NCI-H748 treated with DMSO at 0.1 percent for 48 hours (cell line): ENCODE results near the gene FAT1.
A peak's percentile ranks its signal among the peaks of the same experiment; 100 is the strongest.
"Not testable (repeated sequence)": the region's sequence is repeated elsewhere in the genome, so short reads cannot be mapped to it uniquely, and the experiment has no call there.

ENCODE experiments used
- DNase-seq: peaks from one replicate; lab custom pipeline; 2025; lab: John Stamatoyannopoulos, UW

The FAT1 gene

DNA sequence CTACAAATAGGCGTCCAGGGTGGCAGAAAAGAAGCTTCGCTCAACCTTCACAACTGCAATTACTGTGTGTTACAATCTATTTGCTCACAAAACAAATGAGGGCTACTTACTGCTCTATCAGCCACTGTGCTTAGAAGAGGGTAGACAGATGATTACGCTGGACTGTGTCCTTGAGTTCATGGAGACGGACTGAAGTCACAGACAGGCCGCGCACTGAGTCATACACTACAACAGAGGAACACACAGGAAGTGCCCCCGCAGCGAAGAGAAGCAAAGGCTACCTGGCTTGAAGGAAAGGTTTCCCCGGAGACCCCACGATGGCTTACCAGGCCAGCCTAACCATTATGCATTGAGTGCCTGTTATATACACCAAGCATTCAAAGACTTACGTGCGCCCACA is 25.6 kb downstream of the FAT1 start:
- no peak for DNase-seq

DNA sequence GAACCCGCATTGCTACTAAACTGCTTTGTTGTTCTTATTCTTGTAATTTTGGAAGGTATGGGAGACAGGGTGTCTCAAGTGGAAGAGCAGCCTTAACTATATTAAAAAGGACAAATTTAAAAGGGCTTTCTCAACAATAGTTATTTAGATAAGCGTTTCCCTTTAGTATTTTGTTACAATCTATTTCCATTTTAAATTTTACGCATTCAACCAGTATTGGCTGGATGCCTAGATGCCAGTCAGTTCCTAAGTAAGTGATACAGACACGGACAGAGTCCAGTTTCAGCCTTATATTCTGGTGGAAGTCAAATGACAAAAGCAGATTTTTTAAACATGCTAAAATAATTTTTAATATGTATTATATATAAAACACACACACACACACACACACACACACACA is 28.3 kb downstream of the FAT1 start:
- DNase-seq: no peak

DNA sequence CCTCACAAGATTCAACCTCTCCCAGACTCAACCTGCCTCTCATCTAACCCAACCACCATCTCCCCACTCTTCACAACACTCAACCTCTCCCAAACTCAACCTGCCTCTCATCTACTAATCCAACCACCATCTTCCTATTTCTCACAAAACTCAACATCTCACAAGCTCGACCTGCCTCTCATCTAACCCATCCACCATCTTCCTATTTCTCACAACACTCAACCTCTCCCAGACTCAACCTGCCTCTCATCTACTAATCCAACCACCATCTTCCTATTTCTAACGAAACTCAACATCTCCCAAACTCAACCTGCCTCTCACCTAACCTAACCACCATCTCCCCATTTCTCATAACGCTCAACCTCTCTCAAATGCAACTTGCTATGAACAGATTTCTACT is 29.8 kb downstream of the FAT1 start:
- DNase-seq: no peak

DNA sequence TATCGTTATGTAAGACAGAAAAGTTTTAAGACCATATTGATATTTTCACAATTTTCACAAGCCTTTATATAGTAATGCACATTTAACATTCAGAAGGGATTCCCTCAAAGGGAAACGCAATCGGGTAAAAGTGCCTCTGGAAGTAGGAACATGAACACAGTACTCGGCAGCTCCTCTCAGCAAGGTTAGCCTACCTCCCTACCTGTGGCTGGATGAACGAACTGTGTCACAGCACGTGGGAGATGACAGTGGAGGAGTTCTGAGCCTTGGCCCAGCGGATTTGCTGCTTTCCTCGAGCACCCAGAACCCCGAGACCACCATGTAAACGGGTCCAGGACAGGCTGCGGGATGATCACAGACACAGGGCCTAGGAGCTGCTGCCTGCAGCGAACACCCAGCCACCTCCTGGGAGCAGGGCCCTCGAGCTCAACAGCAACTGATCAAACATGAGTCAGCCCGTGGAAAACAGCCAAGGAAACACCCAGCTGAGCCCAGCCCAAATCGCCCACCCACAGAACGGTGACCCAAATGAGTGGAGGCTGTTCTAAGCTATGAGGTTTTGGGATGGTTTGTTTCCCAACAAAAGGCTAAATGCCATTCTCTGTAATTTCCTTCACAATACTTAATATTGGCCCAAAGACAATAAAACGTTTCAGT is 30.4 kb downstream of the FAT1 start:
- DNase-seq: no peak

DNA sequence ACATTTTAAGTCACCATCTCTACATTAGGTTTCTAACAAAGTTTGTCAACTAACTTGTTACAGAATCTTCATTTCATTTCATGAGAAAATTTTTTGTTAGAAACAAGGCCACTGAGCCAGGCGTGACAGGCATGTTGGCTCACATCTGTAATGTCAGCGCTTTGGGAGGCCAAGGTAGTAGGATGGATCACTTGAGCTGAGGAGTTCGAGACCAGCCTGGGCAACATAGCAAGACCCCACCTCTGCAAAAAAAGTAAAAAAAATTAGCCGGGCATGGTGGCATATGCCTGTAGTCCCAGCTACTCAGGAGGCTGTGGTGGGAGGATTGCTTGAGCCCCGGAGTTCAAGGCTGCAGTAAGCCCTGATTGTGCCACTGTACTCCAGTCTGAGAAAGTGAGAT is 32.3 kb downstream of the FAT1 start:
- DNase-seq: no peak

DNA sequence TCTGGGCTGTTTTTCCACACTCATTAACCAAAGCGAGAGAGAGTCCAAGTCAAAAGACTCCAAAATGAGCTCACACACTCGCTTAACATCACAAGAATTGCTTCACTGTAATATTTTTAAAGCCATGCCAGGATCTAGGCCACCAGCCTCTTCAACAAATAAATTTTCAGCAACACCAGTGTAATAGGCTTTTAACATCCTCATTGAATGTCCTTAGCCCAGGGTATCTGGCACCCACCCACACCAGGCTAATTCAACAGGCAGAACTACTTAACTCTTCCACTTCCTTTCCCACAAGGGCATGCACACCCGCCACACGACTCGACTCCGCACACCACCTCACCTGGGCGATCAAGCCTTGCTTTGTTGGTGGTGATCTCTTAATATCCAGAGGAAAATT is 34.2 kb downstream of the FAT1 start:
- no peak for DNase-seq

DNA sequence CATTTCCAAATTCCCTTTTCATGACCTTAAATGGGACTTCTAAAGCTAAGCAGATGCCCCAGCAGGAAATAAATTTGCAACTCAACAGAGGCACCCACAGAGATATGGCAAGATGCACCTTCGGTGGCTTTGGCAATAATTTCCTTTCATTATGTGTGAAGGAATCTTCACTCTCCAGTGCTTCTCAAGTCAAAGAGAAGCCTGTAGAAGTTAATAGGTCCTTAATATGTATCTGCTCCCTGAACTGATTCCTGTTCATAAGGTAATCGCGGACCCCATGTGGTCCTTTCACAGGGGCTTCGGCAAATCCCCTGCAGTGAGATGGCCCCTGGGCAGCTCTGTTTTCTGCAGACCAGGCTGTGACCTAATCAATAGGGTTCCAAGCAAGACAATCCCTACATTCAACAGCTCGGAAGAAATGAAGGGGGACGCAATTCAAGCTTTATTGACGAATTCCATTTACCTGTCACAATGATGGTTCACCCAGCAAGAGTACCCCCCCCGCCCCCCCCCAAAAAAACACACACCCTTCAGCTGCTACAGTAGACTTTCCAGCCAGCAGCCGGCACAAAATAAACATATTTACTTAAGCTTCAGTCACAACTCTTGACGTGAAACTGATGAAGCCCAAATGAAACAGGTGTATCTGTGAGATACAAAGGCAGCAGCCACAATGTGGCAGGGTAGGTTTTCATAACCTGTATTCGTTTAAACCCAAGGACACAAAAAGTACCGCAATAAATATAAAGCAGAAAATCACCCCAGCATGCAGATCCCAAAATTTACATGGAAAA is 35.3 kb downstream of the FAT1 start:
- DNase-seq: peak; percentile 13

DNA sequence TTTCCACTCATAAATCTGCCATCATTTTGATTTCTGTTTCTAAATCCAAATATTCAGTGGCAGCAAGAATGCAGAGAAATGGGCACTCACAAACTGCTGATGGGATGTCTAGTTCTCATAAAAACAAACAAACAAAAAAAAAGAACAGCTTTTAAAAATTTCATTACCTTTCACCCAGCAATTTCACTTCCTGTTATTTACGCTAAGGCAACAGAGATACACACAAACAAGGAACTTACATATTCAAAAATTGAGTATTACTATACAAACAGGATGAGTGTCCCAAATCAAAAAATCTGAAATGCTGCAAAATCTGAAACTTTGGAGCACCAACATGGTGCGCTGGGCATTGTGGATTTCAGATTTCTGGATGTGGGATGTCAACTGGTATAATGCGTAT is 36.4 kb downstream of the FAT1 start:
- DNase-seq: no peak

DNA sequence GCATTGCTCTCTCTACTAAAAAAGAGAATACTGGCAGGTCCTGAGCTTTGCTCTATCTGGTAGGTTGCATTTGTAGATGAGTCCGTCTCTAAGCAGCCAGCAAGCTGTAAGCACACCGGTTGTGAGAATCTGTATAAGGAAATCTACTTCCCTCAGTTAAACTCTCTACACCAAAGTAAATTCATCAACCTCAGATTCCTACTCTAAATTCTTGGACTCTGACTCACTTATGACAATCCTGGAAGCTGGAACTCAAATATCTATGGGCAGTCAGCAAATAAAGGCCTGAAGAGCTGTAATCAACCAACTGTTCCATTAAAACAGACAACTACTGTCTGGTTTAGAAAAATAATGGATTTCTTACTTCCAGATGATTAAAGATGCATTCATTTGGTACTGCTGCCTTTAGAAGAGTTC is 37.9 kb downstream of the FAT1 start:
- DNase-seq: no peak

DNA sequence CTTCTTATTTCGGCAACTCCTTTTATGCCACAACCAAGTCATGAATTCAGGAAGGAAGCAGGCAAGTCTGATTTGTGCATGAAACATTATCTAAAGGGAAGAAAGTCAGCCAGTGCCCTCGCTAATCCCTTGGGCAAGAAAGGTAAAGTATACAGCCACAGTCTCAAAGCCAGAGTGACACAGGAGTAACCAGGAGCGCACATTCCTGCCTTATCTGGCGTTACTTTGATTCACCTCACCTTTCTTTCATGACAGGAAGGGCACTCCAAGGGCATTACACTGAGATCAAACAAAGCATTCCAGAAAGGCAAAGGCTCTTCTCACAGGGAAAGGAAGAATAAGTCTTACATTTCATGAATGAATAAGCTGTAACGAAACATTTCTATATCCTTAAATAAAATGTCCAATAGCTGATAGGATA is 38.8 kb downstream of the FAT1 start:
- no peak for DNase-seq

DNA sequence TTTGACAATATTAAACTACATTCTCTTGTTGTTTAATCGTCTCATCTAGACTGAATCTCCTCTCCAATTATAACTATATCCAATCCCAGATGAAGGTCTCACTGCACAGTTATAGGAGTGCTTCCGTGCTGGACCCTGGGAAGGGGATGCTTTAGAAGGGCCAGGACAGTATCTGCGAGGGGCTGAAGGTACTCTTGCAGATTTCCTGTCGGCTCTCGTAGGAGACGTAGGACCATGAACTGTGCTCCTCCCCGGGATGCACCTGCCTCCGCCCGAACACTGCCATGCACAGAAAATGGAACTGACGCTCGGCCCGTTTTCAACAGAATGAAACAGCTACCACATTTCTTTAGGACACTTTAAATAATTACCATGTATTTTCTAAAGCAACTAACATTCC is 39.4 kb downstream of the FAT1 start:
- DNase-seq: no peak

DNA sequence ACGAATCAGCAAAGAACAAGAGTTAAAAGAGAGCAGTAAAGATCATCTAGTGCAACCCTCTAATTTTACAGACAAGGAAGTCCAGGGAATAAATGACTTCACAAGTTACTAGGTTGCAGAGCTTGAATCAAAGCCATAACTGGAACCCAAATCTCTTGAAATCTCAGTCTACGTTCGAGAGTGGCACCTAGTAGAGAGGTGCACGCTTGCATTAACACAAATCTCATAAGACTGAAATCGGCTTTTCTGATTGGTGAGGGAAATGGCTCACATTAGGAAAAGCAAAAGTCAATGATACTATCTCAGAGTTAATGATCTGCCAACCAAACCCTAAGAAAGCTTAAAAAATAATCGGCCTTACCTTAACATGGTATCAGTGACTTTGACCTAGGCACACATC is 43.0 kb downstream of the FAT1 start:
- DNase-seq: no peak

DNA sequence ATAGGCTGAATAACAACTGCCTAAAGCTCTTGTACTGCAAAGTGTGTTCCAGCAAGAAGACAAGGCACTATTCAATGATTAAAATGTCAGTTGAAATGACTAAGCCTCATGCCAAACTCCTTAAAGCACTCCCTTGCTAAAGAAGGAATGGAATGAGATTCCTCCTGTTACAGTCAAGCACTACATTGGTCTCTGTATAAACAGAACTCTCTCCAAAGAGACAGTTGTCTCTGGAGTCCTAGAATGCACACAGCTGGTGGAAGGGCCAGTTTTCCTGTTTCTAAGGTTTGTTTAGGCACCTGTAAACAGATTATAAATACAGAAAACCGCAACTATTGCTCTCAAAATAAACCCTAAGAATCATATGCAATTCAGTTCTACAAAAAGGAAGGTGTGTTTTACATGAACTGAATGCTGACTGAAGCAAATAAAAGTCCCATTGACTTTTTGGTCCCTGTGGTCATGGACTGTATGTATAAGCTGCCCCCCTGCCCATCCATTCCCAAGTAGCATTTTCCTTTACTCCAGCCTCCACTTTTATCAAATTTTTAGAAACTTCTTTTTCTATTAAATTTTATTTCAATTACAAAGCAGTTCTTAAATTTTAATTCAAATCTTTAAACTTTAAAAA is 47.0 kb downstream of the FAT1 start:
- no peak for DNase-seq

DNA sequence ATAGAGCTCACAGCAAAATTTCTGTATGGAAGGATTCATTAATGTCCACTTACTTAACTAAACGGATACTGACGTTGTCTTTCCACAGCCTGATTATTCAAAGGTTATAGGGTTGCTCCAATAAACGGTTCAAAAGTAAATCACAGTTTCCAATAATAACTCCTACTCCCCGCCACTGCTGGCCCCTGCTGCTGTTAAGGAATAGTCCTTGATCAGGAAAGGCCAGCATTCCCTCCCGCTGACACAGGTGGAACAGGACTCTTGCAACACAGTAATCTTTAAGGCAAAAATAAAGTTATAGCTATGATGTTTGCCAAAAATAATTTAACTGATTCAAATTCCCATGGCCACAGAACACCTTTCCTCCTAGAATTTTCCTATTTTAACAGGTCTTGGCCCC is 53.9 kb downstream of the FAT1 start:
- no peak for DNase-seq

DNA sequence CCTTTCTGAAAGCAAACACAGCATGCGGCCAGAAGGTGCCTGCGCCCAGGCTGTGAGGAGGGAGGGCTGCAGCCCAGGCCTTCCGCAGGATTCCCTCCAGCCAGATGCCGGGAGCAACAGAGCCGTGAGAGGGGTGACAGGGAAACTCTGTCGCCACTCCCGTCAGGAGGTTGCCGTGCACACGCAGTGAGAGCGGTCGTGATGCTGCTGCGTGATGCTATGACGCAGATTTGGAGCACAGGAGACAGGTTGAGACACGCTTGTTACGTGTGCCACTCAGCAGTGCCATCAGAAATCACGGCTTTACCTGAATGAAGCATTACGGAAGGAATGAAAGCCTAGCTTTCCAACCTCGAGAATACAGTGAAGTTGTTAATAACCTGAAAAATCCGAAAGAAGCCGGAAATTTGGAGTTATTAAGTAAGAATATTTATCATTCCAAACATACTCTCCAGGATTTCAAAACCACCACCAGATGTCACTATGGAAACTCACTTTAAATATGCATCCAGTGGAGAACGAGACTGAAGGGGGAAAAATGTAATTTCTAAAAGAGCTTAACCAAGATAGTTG is 54.4 kb downstream of the FAT1 start:
- no peak for DNase-seq

DNA sequence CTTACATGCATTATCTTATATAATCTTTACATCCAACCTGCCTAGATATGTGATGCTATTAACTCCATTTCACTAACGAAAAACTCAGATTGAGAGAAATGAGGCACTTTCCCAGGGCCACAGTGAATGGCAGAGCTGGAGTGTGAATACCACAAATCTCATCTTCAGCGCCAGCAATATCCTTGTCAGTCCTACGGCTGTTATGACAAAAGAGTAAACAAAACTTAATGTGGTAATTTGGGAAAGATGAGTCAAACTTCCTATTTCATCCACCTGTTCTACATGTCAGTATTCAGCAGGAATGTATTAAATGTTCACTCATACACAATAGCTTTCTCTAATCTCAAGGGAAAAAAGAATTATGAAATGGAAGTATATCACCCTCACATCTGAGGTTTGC is 56.9 kb downstream of the FAT1 start:
- no peak for DNase-seq

DNA sequence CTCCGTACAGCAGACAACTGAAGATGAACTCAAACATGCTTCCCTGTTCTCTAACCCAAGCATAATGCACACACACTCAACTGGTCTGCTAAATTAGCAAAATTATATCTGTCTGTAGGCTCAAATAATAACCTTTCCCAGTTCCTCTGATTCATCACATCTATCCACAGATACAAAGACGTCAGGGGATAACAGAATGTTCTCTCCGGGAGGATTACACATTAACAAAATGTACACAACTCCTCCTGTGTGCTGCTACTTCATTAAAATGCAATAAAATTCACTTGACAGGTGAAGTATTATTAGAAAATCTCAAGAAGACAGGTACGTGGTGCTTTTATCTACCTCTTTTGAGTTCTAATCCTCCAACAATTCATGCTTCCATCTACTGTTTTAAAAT is 57.4 kb downstream of the FAT1 start:
- DNase-seq: no peak

DNA sequence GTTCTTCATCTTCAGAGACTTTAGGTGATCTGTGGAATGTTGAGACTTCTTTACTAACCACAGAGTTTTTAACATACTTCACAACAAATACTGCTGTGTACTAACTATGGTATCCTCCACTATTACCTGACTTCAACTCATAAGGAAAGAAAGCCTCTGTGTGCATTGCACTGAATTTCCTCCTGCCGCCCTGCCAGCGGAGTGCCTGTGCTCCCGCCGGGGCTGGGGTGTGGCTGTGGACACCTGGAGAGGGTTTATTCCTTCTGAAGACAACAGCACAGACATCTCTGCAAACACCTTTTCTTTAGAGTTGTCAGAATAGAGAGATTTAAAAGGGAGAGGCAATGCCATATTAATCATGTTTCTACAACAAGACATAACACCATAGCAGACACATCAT is 63.3 kb downstream of the FAT1 start:
- DNase-seq: no peak

DNA sequence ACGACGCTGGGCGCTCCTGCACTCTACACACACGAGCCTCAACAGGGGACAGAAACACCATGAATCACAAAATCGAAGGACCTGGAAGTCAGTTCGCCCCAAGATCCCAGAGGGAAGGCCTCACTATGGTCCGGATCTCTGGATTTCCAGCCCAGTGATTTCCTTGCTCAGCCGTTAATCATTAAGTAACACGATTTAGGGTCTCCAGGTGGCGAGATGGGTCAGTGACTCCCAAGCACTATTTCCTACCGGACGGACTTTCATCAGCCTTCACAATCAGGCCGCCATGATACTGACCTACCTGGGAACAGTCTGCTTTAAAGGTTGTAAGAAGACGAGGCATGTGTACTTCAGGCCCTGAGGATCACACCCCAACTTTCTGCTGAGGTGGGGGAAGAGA is 63.7 kb downstream of the FAT1 start:
- no peak for DNase-seq

DNA sequence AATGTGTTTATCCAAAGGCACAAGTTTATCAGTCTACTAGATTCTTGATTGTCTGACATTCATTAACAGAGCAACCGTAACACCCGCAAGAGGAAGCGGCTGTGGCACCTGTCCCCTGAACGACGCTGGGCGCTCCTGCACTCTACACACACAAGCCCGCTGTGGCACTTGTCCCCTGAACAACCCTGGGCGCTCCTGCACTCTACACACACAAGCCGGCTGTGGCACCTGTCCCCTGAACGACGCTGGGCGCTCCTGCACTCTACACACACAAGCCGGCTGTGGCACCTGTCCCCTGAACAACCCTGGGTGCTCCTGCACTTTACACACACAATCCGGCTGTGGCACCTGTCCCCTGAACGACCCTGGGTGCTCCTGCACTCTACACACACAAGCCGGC is 64.2 kb downstream of the FAT1 start:
- DNase-seq: not testable (repeated sequence)

DNA sequence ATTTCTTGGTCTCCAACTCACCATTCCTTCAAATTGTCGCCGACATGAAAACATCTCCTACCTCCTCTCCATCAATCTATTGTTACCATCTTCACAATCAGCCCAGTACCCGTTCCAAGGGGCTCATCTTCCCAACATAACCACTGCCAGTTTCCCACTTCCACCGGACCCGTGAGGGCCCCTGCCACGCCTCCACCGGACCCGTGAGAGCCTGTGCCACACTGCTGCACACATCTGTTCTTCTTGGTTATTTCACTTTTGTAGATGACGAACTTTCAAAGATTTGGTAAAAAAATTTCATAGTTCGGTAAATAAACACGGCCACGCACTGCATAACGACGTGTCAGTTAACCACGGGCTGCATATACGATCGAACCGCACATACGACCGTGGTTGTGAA is 65.0 kb downstream of the FAT1 start:
- DNase-seq: no peak

DNA sequence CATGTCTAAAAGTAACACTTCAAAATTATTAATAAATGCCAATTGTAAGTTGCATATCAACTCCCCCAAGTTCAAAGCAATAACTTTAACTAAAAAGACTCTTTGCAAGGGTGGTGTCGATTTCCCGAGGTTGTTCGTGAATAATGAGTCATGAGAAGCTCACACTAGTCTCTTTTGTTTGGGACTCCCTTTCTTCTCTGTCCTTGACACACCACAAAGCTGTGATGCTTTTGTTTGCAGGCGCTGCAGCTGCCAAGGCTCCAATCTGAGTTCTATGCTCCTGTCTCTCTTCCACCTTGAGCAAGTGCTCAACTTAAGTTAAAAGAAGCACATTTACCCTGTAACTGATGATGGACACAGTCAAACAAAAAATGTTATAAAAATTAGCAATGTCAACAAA is 65.9 kb downstream of the FAT1 start:
- no peak for DNase-seq

DNA sequence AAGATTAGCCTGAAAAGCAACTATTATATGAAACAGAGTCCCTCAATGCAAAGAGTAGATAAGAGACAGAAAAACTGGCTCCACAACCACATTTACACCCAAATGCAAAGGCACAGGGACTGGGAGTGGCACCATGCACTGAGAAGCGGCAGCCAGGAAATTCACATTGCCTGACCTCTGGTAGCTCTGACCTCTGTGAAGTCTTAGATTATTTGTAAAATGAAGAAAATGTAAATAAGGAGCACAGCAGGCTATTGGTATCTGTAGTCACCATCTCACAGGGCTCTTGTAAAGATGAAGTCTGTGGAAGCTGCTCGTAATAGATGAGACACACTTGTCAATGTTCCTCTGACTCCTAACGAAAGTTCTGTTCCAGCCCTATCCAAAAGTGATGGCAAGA is 69.7 kb downstream of the FAT1 start:
- DNase-seq: no peak
